Measurements from ENCODE around the gene GUCY2C. TPM values are rescaled to one million over a fixed set of nuclear protein-coding genes. Genes with fewer than 3 reads are reported as not detected.

The GUCY2C gene
- not detected in 2 replicates for total RNA-seq

DNA sequence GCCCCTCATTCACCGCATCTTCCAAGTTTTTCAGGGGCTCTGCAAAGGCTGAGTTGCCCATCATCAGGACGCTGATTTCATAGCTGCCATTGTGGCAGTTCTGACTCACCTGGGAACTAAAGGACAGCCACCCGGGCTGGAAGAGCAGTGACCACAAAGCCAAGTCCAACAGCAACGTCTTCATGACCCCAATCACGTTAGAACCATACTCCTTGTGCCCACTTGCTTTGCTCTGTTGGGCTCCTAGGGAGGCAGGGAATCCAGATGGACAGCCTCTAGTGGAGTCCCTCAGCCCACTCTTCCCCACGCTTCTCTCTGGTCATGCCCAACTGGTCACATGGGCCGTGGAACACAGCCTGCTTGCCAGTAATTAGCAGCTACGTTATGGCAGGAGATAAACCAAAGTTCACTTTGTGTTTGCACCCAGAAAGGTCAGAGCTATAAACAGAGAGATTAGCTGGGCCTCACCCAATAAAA is at the start of gene GUCY2C:
TSS of gene GUCY2C (minus strand) at position 335 of the 477 bp plus-strand sequence. CDS start at position 184, 151 bp downstream.

DNA sequence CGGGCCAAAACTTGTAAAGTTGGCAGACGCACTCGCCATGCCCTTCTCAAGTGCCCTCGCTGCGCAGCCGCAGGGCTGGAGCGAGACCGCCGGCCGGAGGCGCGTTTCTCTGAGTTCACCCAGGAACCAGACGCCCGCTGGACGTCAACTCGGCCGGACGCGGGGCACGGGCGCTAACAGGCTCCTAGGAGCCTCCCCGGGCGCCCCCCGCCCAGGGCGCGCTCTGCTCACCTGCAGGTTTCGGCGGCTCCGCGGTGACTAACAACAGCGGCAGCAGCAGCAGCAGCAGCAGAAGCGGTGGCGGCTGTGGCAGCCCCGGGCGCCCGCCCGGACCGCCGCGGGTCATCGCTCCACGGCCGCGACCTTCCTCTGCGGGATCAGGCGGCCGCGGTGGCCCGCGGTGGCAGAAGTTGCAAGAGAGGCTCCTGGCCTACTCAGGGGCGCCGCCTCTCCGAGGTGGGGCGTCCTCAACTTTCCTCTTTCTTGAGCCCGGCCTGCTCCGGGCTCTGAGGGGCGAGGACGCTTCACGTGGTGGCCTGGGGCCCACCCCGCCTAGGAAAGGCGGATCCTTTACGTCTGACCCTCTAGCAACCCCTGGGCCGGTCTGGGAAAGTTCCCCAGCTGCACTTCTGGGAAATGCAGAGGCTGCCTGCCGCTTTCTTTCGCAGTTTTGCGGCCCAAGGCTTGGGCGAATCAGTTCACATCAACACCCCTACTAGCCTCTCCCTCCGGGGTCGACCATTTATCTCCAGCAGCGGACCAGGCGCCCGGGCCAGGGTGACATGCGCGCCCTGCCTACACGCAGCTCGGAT is 128.8 kb downstream of the GUCY2C start, which contains the start of gene PLBD1:
TSS of gene PLBD1 (minus strand) at position 533 of the 812 bp plus-strand sequence. CDS start at position 346, 187 bp downstream.

Other genes with a start within 250 kb of the GUCY2C start
- 0.58 and 2.8 TPM in 2 replicates for gene PLBD1, start 128.7 kb downstream of the GUCY2C start, total RNA-seq
- 9.3 and 9.6 TPM in 2 replicates for gene WBP11, start 106.9 kb upstream of the GUCY2C start, total RNA-seq
- gene C12orf60, start 107.1 kb upstream of the GUCY2C start, total RNA-seq: 0.28 and 1.5 TPM in 2 replicates
- gene SMCO3, start 117.6 kb upstream of the GUCY2C start, total RNA-seq: 0.38 and 6.2 TPM in 2 replicates
- 1.3 and 7.9 TPM in 2 replicates for gene ART4, start 146.9 kb upstream of the GUCY2C start, total RNA-seq
- gene MGP, start 189.3 kb upstream of the GUCY2C start, total RNA-seq: 47.7 and 113 TPM in 2 replicates
- gene ERP27, start 241.9 kb upstream of the GUCY2C start, total RNA-seq: 0.19 TPM in 1 of 2 replicates, not detected in the other

All from regular cardiac myocyte (primary cell).